H9 (cell line): ENCODE data around the gene AP4S1. TPM values are rescaled to one million over a fixed set of nuclear protein-coding genes. Genes with fewer than 3 reads are reported as not detected.
A peak's percentile ranks its signal among the peaks of the same experiment; 100 is the strongest.

Source experiments
- DNase-seq: peaks from one replicate; pipeline ENCODE4 v3.0.0-alpha.2; 2017
- H2AFZ ChIP-seq: one replicate; pipeline ENCODE4 v1.6.1; 2013; ENCODE audit warnings: mild to moderate bottlenecking, low read length, control low read depth, moderate library complexity
- H2AK5ac ChIP-seq: 2 replicates; pipeline ENCODE4 v1.6.1; 2013; ENCODE audit warnings: low read length, control low read depth, mixed read lengths; ENCODE audit not compliant: insufficient read length
- H2BK120ac ChIP-seq: one replicate; pipeline ENCODE4 v1.6.1; 2013; ENCODE audit warnings: low read depth, mild to moderate bottlenecking, low read length, control low read depth, inconsistent platforms; ENCODE audit not compliant: poor library complexity, severe bottlenecking
- H2BK12ac ChIP-seq: 2 replicates; pipeline ENCODE4 v1.6.1; 2013; ENCODE audit warnings: low read length, control low read depth, mixed read lengths, low read depth; ENCODE audit not compliant: insufficient read length
- H2BK15ac ChIP-seq: 2 replicates; pipeline ENCODE4 v1.6.1; 2013; ENCODE audit warnings: low read depth, low read length, control low read depth
- H2BK20ac ChIP-seq: one replicate; pipeline ENCODE4 v1.6.1; 2013; ENCODE audit warnings: low read depth, mild to moderate bottlenecking, low read length, control low read depth, inconsistent platforms; ENCODE audit not compliant: poor library complexity, severe bottlenecking
- H2BK5ac ChIP-seq: 2 replicates; pipeline ENCODE4 v1.6.1; 2013; ENCODE audit warnings: low read length, control low read depth, mixed read lengths; ENCODE audit not compliant: insufficient read length
- H3K14ac ChIP-seq: 2 replicates; pipeline ENCODE4 v1.6.1; 2013; ENCODE audit warnings: low read length, control low read depth; ENCODE audit not compliant: insufficient read depth
- H3K18ac ChIP-seq: 2 replicates; pipeline ENCODE4 v1.6.1; 2013; ENCODE audit warnings: low read depth, mild to moderate bottlenecking, mixed read lengths, low read length, control low read depth; ENCODE audit not compliant: insufficient read length
- H3K23ac ChIP-seq: 2 replicates; pipeline ENCODE4 v1.6.1; 2013; ENCODE audit warnings: low read length, control low read depth, mixed read lengths, low read depth; ENCODE audit not compliant: insufficient read length
- H3K23me2 ChIP-seq: 2 replicates; pipeline ENCODE4 v1.6.1; 2013; ENCODE audit warnings: low read depth, mild to moderate bottlenecking, mixed read lengths, low read length, control low read depth; ENCODE audit not compliant: insufficient read length, poor library complexity, severe bottlenecking
- H3K27ac ChIP-seq: 2 replicates; pipeline ENCODE4 v1.5.1; 2013; ENCODE audit warnings: low read length, control low read depth, mixed read lengths, low read depth; ENCODE audit not compliant: insufficient read length
- H3K27me3 ChIP-seq: 2 replicates; pipeline ENCODE4 v1.6.1; 2013; ENCODE audit warnings: low read length, control low read depth, inconsistent platforms; ENCODE audit not compliant: insufficient read depth
- H3K4ac ChIP-seq: 2 replicates; pipeline ENCODE4 v1.6.1; 2013; ENCODE audit warnings: low read depth, mild to moderate bottlenecking, control low read depth, inconsistent platforms, low read length, moderate library complexity
- H3K4me1 ChIP-seq: 2 replicates; pipeline ENCODE4 v1.6.1; 2013; ENCODE audit warnings: low read length, control low read depth, inconsistent platforms; ENCODE audit not compliant: insufficient read depth
- H3K4me2 ChIP-seq: 2 replicates; pipeline ENCODE4 v1.6.1; 2013; ENCODE audit warnings: low read length, control low read depth, mixed read lengths; ENCODE audit not compliant: insufficient read length, insufficient read depth
- H3K56ac ChIP-seq: 2 replicates; pipeline ENCODE4 v1.6.1; 2013; ENCODE audit warnings: low read depth, mild to moderate bottlenecking, mixed read lengths, low read length, control low read depth; ENCODE audit not compliant: insufficient read length
- H3K79me1 ChIP-seq: 2 replicates; pipeline ENCODE4 v1.6.1; 2013; ENCODE audit warnings: low read depth, mild to moderate bottlenecking, moderate library complexity, low read length, control low read depth, inconsistent platforms; ENCODE audit not compliant: insufficient read depth, poor library complexity, severe bottlenecking
- H3K79me2 ChIP-seq: 2 replicates; pipeline ENCODE4 v1.6.1; 2013; ENCODE audit warnings: low read length, control low read depth, inconsistent platforms; ENCODE audit not compliant: insufficient read depth
- H3K9ac ChIP-seq: 2 replicates; pipeline ENCODE4 v1.6.1; 2013; ENCODE audit warnings: low read length, control low read depth, mixed read lengths; ENCODE audit not compliant: insufficient read length; ENCODE audit errors: extremely low read depth
- H3K9me3 ChIP-seq: one replicate; pipeline ENCODE4 v1.6.1; 2013; ENCODE audit warnings: low read depth, low read length, inconsistent platforms; ENCODE audit not compliant: control insufficient read depth
- H3T11ph ChIP-seq: one replicate; pipeline ENCODE4 v1.6.1; 2013; ENCODE audit warnings: mild to moderate bottlenecking, low read length, control low read depth, inconsistent platforms
- H4K20me1 ChIP-seq: one replicate; pipeline ENCODE4 v1.6.1; 2013; ENCODE audit not compliant: control insufficient read depth, insufficient read length, insufficient read depth
- H4K5ac ChIP-seq: 2 replicates; pipeline ENCODE4 v1.6.1; 2013; ENCODE audit warnings: low read depth, mild to moderate bottlenecking, mixed read lengths, low read length, control low read depth; ENCODE audit not compliant: insufficient read length
- H4K8ac ChIP-seq: replicated peaks from 2 replicates; pipeline ENCODE4 v1.6.1; 2013; ENCODE audit warnings: low read length, control low read depth, mixed read lengths, low read depth; ENCODE audit not compliant: insufficient read length
- H4K91ac ChIP-seq: 2 replicates; pipeline ENCODE4 v1.6.1; 2013; ENCODE audit warnings: low read depth, mild to moderate bottlenecking, moderate library complexity, mixed read lengths, low read length, control low read depth; ENCODE audit not compliant: insufficient read length
- H3K27ac Mint-ChIP-seq, 3 experiments: 2 replicates in 2 of 3; 3 replicates in 1 of 3; pipeline ENCODE4 v1.8.0; 2020 to 2021; ENCODE audit warnings: mixed read lengths in 3 of 3, mild to moderate bottlenecking in 1 of 3, moderate library complexity in 1 of 3
- H3K27me3 Mint-ChIP-seq: 2 replicates; pipeline ENCODE4 v1.8.0; 2021; ENCODE audit warnings: low read depth, mild to moderate bottlenecking, moderate library complexity, mixed read lengths
- H3K36me3 Mint-ChIP-seq, 3 experiments: 2 replicates in 2 of 3; 3 replicates in 1 of 3; pipeline ENCODE4 v1.8.0; 2020 to 2021; ENCODE audit warnings: low read depth in 3 of 3, mixed read lengths in 3 of 3; ENCODE audit not compliant: insufficient read depth in 1 of 3
- H3K4me1 Mint-ChIP-seq, 2 experiments: 2 replicates each; pipeline ENCODE4 v1.8.0; 2020; ENCODE audit warnings: mixed read lengths in 2 of 2
- H3K4me3 Mint-ChIP-seq, 2 experiments: 2 replicates in 1 of 2; 3 replicates in 1 of 2; pipeline ENCODE4 v1.8.0; 2020 to 2021; ENCODE audit warnings: mild to moderate bottlenecking in 2 of 2, mixed read lengths in 2 of 2, moderate library complexity in 1 of 2
- H3K9me3 Mint-ChIP-seq, 2 experiments: 2 replicates in 1 of 2; 3 replicates in 1 of 2; pipeline ENCODE4 v1.8.0; 2020; ENCODE audit warnings: mild to moderate bottlenecking in 2 of 2, mixed read lengths in 2 of 2, moderate library complexity in 1 of 2
- WGBS: extraction: QIAGEN DNeasy Blood & Tissue Kit; methylation state at CpG from one replicate; pipeline ENCODE4 v1.1.7; 2013; ENCODE audit warnings: missing lambda C conversion rate, low lambda C conversion rate, mixed read lengths; ENCODE audit not compliant: insufficient read length; ENCODE audit errors: extremely low coverage; 5-methylcytosine and 5-hydroxymethylcytosine counted together
- total RNA-seq: library from RNA; stranded (reverse); gene quantifications from 2 replicates; pipeline ENCODE4 v1.2.1, GENCODE V29; 2021
- TF ChIP-seq, protein P1 (sequence below): fragments of 200-600 bp; sonication (generic); conservative IDR thresholded peaks from 3 replicates; pipeline ENCODE4 v1.8.0; 2021; ENCODE audit warnings: antibody characterized with exemption, mild to moderate bottlenecking

Gene AP4S1
- total RNA-seq, 1 experiment from 2014 or later, result 13.7 TPM

DNA sequence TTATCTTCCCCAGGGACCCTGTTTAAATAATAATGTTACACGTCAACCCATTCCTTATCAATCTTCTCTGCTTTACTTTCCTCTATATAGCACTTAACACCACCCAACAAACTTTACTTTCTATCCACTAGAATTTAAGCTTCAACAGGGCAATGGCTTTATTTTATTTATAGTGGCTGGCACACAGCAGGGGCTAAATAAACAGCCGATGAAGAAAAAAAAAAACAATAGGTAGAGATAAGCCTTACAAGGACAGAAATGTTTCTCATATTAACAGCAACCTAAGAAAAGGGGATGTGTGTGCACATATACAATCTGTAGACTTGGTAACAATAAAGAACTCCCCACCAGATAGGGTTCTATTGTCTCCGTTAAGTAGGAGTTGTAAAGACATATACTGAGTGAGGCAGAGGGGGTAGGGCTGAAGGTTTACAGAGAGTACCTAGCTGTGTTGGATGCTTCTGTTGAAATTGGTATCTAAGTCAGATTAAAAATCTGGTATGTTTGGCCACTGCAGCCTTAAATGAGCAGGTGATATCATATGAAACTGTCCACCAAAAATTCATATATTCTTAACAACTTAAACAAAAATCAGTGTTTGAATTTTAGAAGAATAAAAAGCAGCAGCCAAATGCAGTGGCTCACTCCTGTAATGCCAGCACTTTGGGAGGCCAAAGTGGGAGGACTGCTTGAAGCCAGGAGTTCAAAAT, 24.7 kb upstream of the AP4S1 start:
- Histone ChIP-seq H2BK5ac (no peak overlapping the region), H4K20me1 (no peaks in the 10 kb centered on the region), H3K14ac (no peak overlapping the region), H4K5ac (no peak overlapping the region), H3K27me3 (no peaks in the 10 kb centered on the region), H2BK12ac (no peak overlapping the region), H3K27ac (no peak overlapping the region), H3T11ph (no peak overlapping the region), H2BK120ac (no peak overlapping the region), H2AK5ac (no peak overlapping the region), H3K18ac (no peak overlapping the region), H2AFZ (no peak overlapping the region), H3K4ac (no peak overlapping the region), H3K4me1 (peaks cover 7% of the 10 kb centered on the region), H3K79me1 (peaks cover 14% of the 10 kb centered on the region), H3K23ac (no peak overlapping the region), H3K9ac (no peak overlapping the region), H3K9me3 (no peaks in the 10 kb centered on the region), H4K8ac (no peak overlapping the region), H4K91ac (no peak overlapping the region), H2BK15ac (no peak overlapping the region), H3K4me2 (no peak overlapping the region), H3K23me2 (no peaks in the 10 kb centered on the region), H3K79me2 (peaks cover 23% of the 10 kb centered on the region; the same call in 1 of the 2 replicates), H2BK20ac (no peak overlapping the region), H3K56ac (no peak overlapping the region)
- peaks cover 8 to 12% of the 10 kb centered on the region in 2 experiments; a peak in 2 of 5 replicates for H3K9me3 Mint-ChIP-seq
- H3K36me3 Mint-ChIP-seq, result peaks cover 6 to 35% (median 25%) of the 10 kb centered on the region in 3 experiments; a peak in 6 of 7 replicates
- no peak for DNase-seq
- peak overlapping the region; percentile 20 to 85 (median 76); a peak in 5 of 7 replicates for H3K27ac Mint-ChIP-seq
- H3K4me3 Mint-ChIP-seq, result no peak overlapping the region
- H3K4me1 Mint-ChIP-seq, result peaks cover 54 to 67% of the 10 kb centered on the region in 2 experiments
- no peaks in the 10 kb centered on the region for H3K27me3 Mint-ChIP-seq
- WGBS, result no CpG with 5 or more reads among the region's 3 CpGs
- TF ChIP-seq, protein P1, sequence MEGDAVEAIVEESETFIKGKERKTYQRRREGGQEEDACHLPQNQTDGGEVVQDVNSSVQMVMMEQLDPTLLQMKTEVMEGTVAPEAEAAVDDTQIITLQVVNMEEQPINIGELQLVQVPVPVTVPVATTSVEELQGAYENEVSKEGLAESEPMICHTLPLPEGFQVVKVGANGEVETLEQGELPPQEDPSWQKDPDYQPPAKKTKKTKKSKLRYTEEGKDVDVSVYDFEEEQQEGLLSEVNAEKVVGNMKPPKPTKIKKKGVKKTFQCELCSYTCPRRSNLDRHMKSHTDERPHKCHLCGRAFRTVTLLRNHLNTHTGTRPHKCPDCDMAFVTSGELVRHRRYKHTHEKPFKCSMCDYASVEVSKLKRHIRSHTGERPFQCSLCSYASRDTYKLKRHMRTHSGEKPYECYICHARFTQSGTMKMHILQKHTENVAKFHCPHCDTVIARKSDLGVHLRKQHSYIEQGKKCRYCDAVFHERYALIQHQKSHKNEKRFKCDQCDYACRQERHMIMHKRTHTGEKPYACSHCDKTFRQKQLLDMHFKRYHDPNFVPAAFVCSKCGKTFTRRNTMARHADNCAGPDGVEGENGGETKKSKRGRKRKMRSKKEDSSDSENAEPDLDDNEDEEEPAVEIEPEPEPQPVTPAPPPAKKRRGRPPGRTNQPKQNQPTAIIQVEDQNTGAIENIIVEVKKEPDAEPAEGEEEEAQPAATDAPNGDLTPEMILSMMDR, result no peak
